HepG2 (cell line): ENCODE data around the gene WSB2. TPM values are rescaled to one million over a fixed set of nuclear protein-coding genes. Genes with fewer than 3 reads are reported as not detected.

Experiments
- BCL6 ChIP-seq: IDR thresholded peaks from 2 replicates; pipeline ENCODE4 v1.6.1; 2016; ENCODE audit warnings: missing genetic modification reagents, missing compliant biosample characterization
- BRCA1 ChIP-seq: sonication (generic); formaldehyde crosslinking; IDR thresholded peaks from 2 replicates; pipeline ENCODE4 v1.4.0; 2020; ENCODE audit warnings: missing genetic modification reagents
- FOXJ3 ChIP-seq: sonication (generic); formaldehyde crosslinking; IDR thresholded peaks from 2 replicates; pipeline ENCODE4 v1.4.0; 2020; ENCODE audit warnings: missing genetic modification reagents, mild to moderate bottlenecking, borderline replicate concordance
- FOXP1 ChIP-seq, 2 experiments: fragments of 450-650 bp in 1 of 2; IDR thresholded peaks; 2 replicates each; pipeline ENCODE4 v1.6.1; 2017 to 2018; ENCODE audit warnings: antibody characterized with exemption in 1 of 2
- FOXP4 ChIP-seq: sonication (generic); formaldehyde crosslinking; IDR thresholded peaks from 2 replicates; pipeline ENCODE4 v1.4.0; 2020; ENCODE audit warnings: missing genetic modification reagents
- HMGXB4 ChIP-seq, 2 experiments: sonication (generic) in 1 of 2; formaldehyde crosslinking in 1 of 2; IDR thresholded peaks; 2 replicates each; pipeline versions ENCODE4 v1.4.0 to v1.6.1; 2018 to 2020; ENCODE audit warnings: missing genetic modification reagents in 2 of 2, borderline replicate concordance in 1 of 2, low read depth in 1 of 2, mild to moderate bottlenecking in 1 of 2, missing biosample characterization in 1 of 2
- IRF2 ChIP-seq: IDR thresholded peaks from 2 replicates; pipeline ENCODE4 v1.6.1; 2018; ENCODE audit warnings: missing genetic modification reagents, missing compliant biosample characterization
- LBX2 ChIP-seq: sonication (generic); formaldehyde crosslinking; IDR thresholded peaks from 2 replicates; pipeline ENCODE4 v1.5.0; 2020; ENCODE audit warnings: missing genetic modification reagents, mild to moderate bottlenecking, borderline replicate concordance
- PHF21A ChIP-seq: sonication (generic); formaldehyde crosslinking; IDR thresholded peaks from 2 replicates; pipeline ENCODE4 v1.5.0; 2020; ENCODE audit warnings: mild to moderate bottlenecking, missing genetic modification reagents
- SIX1 ChIP-seq: sonication (generic); formaldehyde crosslinking; IDR thresholded peaks from 2 replicates; pipeline ENCODE4 v1.4.0; 2020; ENCODE audit warnings: missing genetic modification reagents, borderline replicate concordance
- SMARCE1 ChIP-seq: fragments of 450-650 bp; IDR thresholded peaks from 2 replicates; pipeline ENCODE4 v1.6.1; 2017; ENCODE audit warnings: borderline replicate concordance
- SOX5 ChIP-seq: IDR thresholded peaks from 2 replicates; pipeline ENCODE4 v1.6.1; 2016; ENCODE audit warnings: borderline replicate concordance
- XBP1 ChIP-seq: sonication (generic); formaldehyde crosslinking; IDR thresholded peaks from 2 replicates; pipeline ENCODE4 v1.5.0; 2020; ENCODE audit warnings: missing genetic modification reagents
- ZFP90 ChIP-seq: sonication (generic); formaldehyde crosslinking; IDR thresholded peaks from 2 replicates; pipeline ENCODE4 v1.8.0; 2022; ENCODE audit warnings: missing genetic modification reagents, mild to moderate bottlenecking, inconsistent platforms, borderline replicate concordance
- ZMYM3 ChIP-seq: sonication (generic); formaldehyde crosslinking; IDR thresholded peaks from 2 replicates; pipeline ENCODE4 v1.5.1; 2020; ENCODE audit warnings: mild to moderate bottlenecking, missing genetic modification reagents
- ZNF235 ChIP-seq: sonication (generic); formaldehyde crosslinking; IDR thresholded peaks from 2 replicates; pipeline ENCODE4 v1.8.1; 2023; ENCODE audit warnings: mild to moderate bottlenecking, missing genetic modification reagents, borderline replicate concordance
- ZNF335 ChIP-seq: sonication (generic); formaldehyde crosslinking; IDR thresholded peaks from 2 replicates; pipeline ENCODE4 v1.4.0; 2020; ENCODE audit warnings: missing genetic modification reagents
- ZNF503 ChIP-seq: sonication (generic); formaldehyde crosslinking; IDR thresholded peaks from 2 replicates; pipeline ENCODE4 v1.4.0; 2020; ENCODE audit warnings: missing genetic modification reagents
- ZNF547 ChIP-seq: sonication (generic); formaldehyde crosslinking; IDR thresholded peaks from 2 replicates; pipeline ENCODE4 v1.5.1; 2020; ENCODE audit warnings: mild to moderate bottlenecking, missing genetic modification reagents
- ZNF703 ChIP-seq: sonication (generic); formaldehyde crosslinking; IDR thresholded peaks from 2 replicates; pipeline ENCODE4 v1.5.1; 2020; ENCODE audit warnings: missing genetic modification reagents, mild to moderate bottlenecking, moderate library complexity, borderline replicate concordance
- ZNF720 ChIP-seq: sonication (generic); formaldehyde crosslinking; IDR thresholded peaks from 2 replicates; pipeline ENCODE4 v1.4.0; 2020; ENCODE audit warnings: missing genetic modification reagents
- polyA plus RNA-seq, 8 experiments: library from polyadenylated mRNA; depleted of rRNA in 3 of 8; stranded (reverse) in 7 of 8; unstranded in 1 of 8; fragments of >200 nt; fragmentation: Illumina TruSeq in 4 of 8; extraction: Trizol in 4 of 8; gene quantifications; 2 replicates each; pipeline versions ENCODE4 v1.2.1 to v1.2.3, GENCODE V29; 2011 to 2016; ENCODE audit warnings: low read depth in 4 of 8, missing spikeins in 1 of 8, mixed read lengths in 1 of 8; ENCODE audit not compliant: insufficient read depth in 1 of 8
- total RNA-seq, 5 experiments: library from RNA; depleted of rRNA; stranded (reverse); fragments of >200 nt; fragmentation: Illumina TruSeq; extraction: Trizol; gene quantifications; 2 replicates each; pipeline ENCODE4 v1.2.3, GENCODE V29; 2016; ENCODE audit warnings: low read depth in 1 of 5

WSB2 gene
- total and polyA plus RNA-seq, 2 of the 13 experiments (the other 11 are each of a cell fraction or from before 2014, with no cell fraction given) = 31.0 to 82.8 TPM

GRCh38 chr12:118055865-118056773 is 4.9 kb downstream of the WSB2 start (continued):
- TF ChIP-seq ZNF335 (CRISPR knock-in tag) = 0 out of 2 replicates have a peak, but pooled peaks have one; percentile 23
- no peak for TF ChIP-seq ZNF703 (CRISPR knock-in tag)
- peak; percentile 35; the same call in 1 of the 2 replicates for TF ChIP-seq FOXJ3 (CRISPR knock-in tag)
- peak; percentile 53; the same call in 1 of the 2 replicates for TF ChIP-seq SIX1
- TF ChIP-seq SOX5 (CRISPR knock-in tag) = peak; percentile 33; the same call in 1 of the 2 replicates
- no peak for TF ChIP-seq SMARCE1
- 0 out of 2 replicates have a peak, but pooled peaks have one; percentile 18 for TF ChIP-seq ZNF547 (CRISPR knock-in tag)
- TF ChIP-seq XBP1 (CRISPR knock-in tag) = no peak
- no peak for TF ChIP-seq ZNF235 (CRISPR knock-in tag)
- no peak for TF ChIP-seq FOXP1 (IDR thresholded peaks at IDR 0.05)
- TF ChIP-seq FOXP1 (CRISPR knock-in tag; IDR thresholded peaks at IDR 0.05) = peak; percentile 60
- 0 out of 2 replicates have a peak, but pooled peaks have one; percentile 30 for TF ChIP-seq PHF21A (CRISPR knock-in tag)
- TF ChIP-seq FOXP4 = 0 out of 2 replicates have a peak, but pooled peaks have one; percentile 45
- no peak for TF ChIP-seq ZFP90 (CRISPR knock-in tag)
- no peak for TF ChIP-seq LBX2
- TF ChIP-seq HMGXB4 (CRISPR knock-in tag; IDR thresholded peaks at IDR 0.05; ENCODE audit: borderline replicate concordance in 1 of 2, low read depth in 1 of 2) = 0 out of 4 replicates have a peak, but pooled peaks of 1 of the 2 experiments have one; percentile 18
- TF ChIP-seq IRF2 = peak; percentile 30; the same call in 1 of the 2 replicates
- TF ChIP-seq ZMYM3 (CRISPR knock-in tag) = peak; percentile 70; the same call in 1 of the 2 replicates
- 0 out of 2 replicates have a peak, but pooled peaks have one; percentile 22 for TF ChIP-seq ZNF503 (CRISPR knock-in tag)
- TF ChIP-seq ZNF720 (CRISPR knock-in tag) = no peak
- TF ChIP-seq BCL6 (CRISPR knock-in tag) = peak; percentile 47; the same call in 1 of the 2 replicates
- TF ChIP-seq BRCA1 (CRISPR knock-in tag) = no peak
